ENCODE results near the gene CD244.

The CD244 gene

DNA sequence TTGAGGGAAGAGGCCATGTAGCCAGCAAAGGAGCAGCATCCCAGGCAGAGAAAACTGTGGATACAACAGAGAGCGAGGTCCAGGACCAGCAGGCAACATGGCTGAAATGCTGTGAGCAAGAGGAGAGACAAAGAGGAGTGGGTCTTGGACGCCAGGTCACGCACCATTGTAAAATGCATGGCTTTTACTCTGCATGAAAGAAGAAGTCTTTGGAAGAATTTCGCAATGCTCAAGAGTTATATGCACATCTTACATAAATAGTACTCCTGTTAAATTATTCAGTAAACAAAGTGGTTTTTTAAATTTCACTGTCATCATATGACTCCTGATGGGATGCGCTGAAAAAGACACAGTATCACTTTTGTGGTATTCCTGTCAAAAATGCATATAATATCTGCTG is 3.5 kb downstream of the CD244 start:
- in situ Hi-C loops (cut with MboI; ENCODE audit: low sequenced_read_pairs, unreplicated experiment): no loop called here
- TF ChIP-seq, protein P1, sequence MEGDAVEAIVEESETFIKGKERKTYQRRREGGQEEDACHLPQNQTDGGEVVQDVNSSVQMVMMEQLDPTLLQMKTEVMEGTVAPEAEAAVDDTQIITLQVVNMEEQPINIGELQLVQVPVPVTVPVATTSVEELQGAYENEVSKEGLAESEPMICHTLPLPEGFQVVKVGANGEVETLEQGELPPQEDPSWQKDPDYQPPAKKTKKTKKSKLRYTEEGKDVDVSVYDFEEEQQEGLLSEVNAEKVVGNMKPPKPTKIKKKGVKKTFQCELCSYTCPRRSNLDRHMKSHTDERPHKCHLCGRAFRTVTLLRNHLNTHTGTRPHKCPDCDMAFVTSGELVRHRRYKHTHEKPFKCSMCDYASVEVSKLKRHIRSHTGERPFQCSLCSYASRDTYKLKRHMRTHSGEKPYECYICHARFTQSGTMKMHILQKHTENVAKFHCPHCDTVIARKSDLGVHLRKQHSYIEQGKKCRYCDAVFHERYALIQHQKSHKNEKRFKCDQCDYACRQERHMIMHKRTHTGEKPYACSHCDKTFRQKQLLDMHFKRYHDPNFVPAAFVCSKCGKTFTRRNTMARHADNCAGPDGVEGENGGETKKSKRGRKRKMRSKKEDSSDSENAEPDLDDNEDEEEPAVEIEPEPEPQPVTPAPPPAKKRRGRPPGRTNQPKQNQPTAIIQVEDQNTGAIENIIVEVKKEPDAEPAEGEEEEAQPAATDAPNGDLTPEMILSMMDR (IDR thresholded peaks at IDR 0.05; ENCODE audit: borderline replicate concordance, control extremely low read depth, extremely low read depth, insufficient read depth, missing control alignments): no peak
- DNase-seq (ENCODE audit: low spot score): no peak

DNA sequence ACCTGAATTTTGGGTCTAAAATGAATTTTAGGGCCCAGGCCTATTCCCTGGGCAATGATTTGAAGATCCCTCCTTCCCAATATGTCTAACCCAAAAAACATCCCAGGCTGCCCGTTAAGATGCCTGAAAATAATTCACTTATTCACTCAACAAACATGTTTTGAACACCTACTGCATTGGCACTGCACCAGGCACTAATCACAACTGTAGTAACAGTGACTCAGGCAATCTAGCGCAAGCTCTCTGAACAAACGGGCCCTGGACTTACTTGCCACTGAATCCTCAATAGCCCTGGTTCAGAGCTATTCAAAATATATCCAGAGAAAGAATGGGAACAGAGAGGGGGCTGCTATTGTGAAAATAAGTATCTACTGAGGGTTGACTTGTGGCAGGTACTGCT is 4.2 kb downstream of the CD244 start:
- in situ Hi-C loops (cut with MboI; ENCODE audit: low sequenced_read_pairs, unreplicated experiment): no loop called here
- DNase-seq (ENCODE audit: low spot score): no peak
- TF ChIP-seq, protein P1 (IDR thresholded peaks at IDR 0.05; ENCODE audit: borderline replicate concordance, control extremely low read depth, extremely low read depth, insufficient read depth, missing control alignments): no peak

DNA sequence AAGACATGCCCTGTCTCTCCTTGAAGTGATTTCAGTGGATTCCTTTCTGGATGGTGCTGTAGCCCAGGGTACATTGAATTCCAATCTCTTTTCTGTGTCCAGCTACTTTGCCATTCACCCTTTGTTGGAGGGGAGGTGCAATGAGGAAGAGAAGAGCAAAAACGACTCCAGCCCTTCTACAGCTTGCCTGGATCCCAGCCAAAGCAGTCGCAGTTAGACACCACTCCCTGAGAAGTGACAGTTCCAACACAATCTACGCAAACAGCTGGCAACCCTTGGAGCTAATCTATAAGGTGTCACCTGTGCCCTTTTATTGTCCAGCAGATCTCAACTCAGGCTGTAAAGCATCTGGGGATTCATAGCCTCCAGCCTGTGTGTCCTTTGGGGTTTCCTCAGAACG is 4.6 kb downstream of the CD244 start:
- TF ChIP-seq, protein P1 (IDR thresholded peaks at IDR 0.05; ENCODE audit: borderline replicate concordance, control extremely low read depth, extremely low read depth, insufficient read depth, missing control alignments): no peak
- in situ Hi-C loops (cut with MboI; ENCODE audit: low sequenced_read_pairs, unreplicated experiment): no loop called here
- DNase-seq (ENCODE audit: low spot score): no peak

DNA sequence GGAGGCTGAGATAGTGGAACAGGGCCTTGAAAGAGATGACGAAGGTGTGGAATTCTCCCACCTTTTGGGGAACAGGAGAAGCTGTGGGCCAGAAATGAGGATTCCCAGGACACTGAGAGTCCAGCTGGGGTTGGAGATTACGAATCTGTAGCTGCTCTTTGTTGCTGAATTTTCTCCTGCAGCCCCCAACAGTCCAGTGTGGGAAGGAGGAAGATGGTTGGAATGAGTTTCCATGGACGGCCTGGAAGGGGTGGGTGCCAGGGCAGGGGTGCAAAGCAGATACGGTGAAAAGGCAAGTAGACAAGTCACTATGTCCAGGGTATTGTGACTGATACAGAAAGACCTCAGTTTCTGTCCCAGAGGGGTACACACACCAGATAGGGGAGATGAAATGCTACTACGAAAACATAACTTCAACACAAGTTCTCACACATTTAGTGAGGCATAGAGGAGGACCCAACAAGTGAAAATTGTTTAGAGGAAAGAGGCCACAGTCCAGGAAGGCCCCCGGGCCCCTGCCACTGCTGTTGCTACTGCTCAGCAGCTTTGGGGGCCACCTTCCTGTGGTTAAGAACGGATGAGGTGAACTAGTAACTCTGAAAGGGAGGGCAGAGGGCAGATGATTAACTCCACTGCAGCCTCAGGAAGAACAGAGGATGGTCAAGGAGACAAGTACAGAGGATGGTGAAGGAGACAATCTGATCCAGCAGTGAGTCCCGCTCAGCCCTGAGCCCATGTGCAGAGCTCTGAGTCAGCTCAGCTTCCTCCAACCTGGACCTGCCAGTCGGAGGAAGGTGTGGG is 7.3 kb downstream of the CD244 start:
- in situ Hi-C loops (cut with MboI; ENCODE audit: low sequenced_read_pairs, unreplicated experiment): no loop called here
- TF ChIP-seq, protein P1 (IDR thresholded peaks at IDR 0.05; ENCODE audit: borderline replicate concordance, control extremely low read depth, extremely low read depth, insufficient read depth, missing control alignments): no peak
- DNase-seq (ENCODE audit: low spot score): peak; percentile 25

DNA sequence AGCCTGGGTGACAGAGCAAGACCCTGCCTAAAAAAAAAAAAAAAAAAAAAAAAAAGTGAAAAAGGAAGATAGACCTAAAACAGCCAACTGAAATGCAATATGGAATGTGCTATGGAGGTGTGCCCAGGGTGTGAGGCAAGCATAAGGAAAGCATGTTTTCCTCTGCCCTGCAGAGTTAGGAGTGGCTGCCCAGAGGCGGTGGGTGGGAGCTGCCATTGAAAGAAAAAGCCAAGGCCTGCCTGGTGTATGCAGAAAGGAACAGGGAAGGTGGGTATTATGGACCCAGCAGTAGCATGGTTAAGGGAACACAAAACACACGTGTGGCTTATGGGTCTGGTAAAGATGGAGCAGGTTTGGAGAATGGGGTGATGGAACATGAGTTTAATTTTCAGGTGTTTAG is 8.9 kb downstream of the CD244 start:
- in situ Hi-C loops (cut with MboI; ENCODE audit: low sequenced_read_pairs, unreplicated experiment): no loop called here
- DNase-seq (ENCODE audit: low spot score): no peak

DNA sequence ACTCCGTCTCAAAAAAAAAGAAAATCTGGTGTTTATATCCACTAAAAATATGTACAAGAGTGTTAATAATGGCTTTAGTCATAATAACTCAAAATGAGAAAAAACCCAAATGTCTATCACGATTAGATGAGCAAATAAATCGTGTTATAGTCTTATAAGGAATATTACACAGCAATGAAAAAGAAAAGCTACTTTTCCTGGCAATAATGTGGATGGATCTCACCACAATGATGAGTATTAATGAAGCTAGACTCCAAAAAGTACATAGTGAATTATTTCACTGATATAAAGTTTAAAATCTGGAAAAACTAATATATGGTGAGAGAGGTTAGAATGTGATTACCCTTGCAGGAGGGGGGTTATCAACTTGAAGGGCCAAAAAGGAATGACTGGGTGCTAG is 9.7 kb downstream of the CD244 start:
- TF ChIP-seq, protein P1 (IDR thresholded peaks at IDR 0.05; ENCODE audit: borderline replicate concordance, control extremely low read depth, extremely low read depth, insufficient read depth, missing control alignments): no peak
- in situ Hi-C loops (cut with MboI; ENCODE audit: low sequenced_read_pairs, unreplicated experiment): no loop called here
- no peak for DNase-seq (ENCODE audit: low spot score)

More for the DNA sequence above, 8.9 kb downstream of the CD244 start:
- TF ChIP-seq, protein P1 (IDR thresholded peaks at IDR 0.05; ENCODE audit: borderline replicate concordance, control extremely low read depth, extremely low read depth, insufficient read depth, missing control alignments): no peak
